Keratinocyte (primary cell): ENCODE data around the gene ITGB8. TPM values are rescaled to one million over a fixed set of nuclear protein-coding genes. Genes with fewer than 3 reads are reported as not detected.

ENCODE experiments used
- DNase-seq: peaks from one replicate; pipeline ENCODE4 v3.0.0-alpha.2; 2011; ENCODE audit warnings: low read depth, missing footprints, low spot score
- FAIRE-seq: peaks from 2 replicates; lab custom pipeline; 2011; peaks lifted over from hg19 to GRCh38; lab: Jason Lieb, UNC
- H2AFZ ChIP-seq: 2 replicates; pipeline ENCODE4 v1.6.0; 2012; ENCODE audit warnings: low read length, control low read depth, inconsistent platforms; ENCODE audit not compliant: control insufficient read depth
- H3K27ac ChIP-seq: 2 replicates; pipeline ENCODE4 v1.5.1; 2011; ENCODE audit warnings: low read length; ENCODE audit not compliant: control insufficient read depth, insufficient read depth
- H3K27me3 ChIP-seq: 3 replicates; pipeline ENCODE4 v1.6.0; 2011; ENCODE audit warnings: low read length; ENCODE audit not compliant: control insufficient read depth, insufficient read depth; ENCODE audit errors: extremely low read depth
- H3K36me3 ChIP-seq, 2 experiments: 2 replicates in 1 of 2; 3 replicates in 1 of 2; pipeline ENCODE4 v1.5.1; 2011; ENCODE audit warnings: low read length in 2 of 2, mild to moderate bottlenecking in 1 of 2; ENCODE audit not compliant: control insufficient read depth in 2 of 2, insufficient read depth in 2 of 2; ENCODE audit errors: extremely low read depth in 1 of 2
- H3K4me1 ChIP-seq: 3 replicates; pipeline ENCODE4 v1.5.1; 2011; ENCODE audit warnings: low read length; ENCODE audit not compliant: control insufficient read depth, insufficient read depth; ENCODE audit errors: extremely low read depth
- H3K4me2 ChIP-seq: 3 replicates; pipeline ENCODE4 v1.6.0; 2011; ENCODE audit warnings: low read depth, low read length; ENCODE audit not compliant: control insufficient read depth, insufficient read depth; ENCODE audit errors: extremely low read depth
- H3K4me3 ChIP-seq, 3 experiments: fragments of 200-600 bp in 1 of 3; sonication (generic) in 1 of 3; 2 replicates in 2 of 3; 3 replicates in 1 of 3; pipeline ENCODE4 v1.5.1; 2011 to 2016; ENCODE audit warnings: low read length in 3 of 3, mild to moderate bottlenecking in 3 of 3, control low read depth in 2 of 3, inconsistent platforms in 1 of 3, low read depth in 1 of 3, mixed read lengths in 1 of 3, mixed run types in 1 of 3, moderate library complexity in 1 of 3; ENCODE audit not compliant: control insufficient read depth in 2 of 3, insufficient read depth in 2 of 3; ENCODE audit errors: extremely low read depth in 1 of 3
- H3K79me2 ChIP-seq: 2 replicates; pipeline ENCODE4 v1.6.0; 2012; ENCODE audit warnings: low read length; ENCODE audit not compliant: control insufficient read depth, insufficient read depth
- H3K9ac ChIP-seq: 3 replicates; pipeline ENCODE4 v1.6.0; 2011; ENCODE audit warnings: low read length; ENCODE audit not compliant: control insufficient read depth, insufficient read depth; ENCODE audit errors: extremely low read depth
- H3K9me1 ChIP-seq: 3 replicates; pipeline ENCODE4 v1.6.0; 2011; ENCODE audit warnings: low read length; ENCODE audit not compliant: control insufficient read depth, insufficient read depth; ENCODE audit errors: extremely low read depth
- H3K9me3 ChIP-seq: 2 replicates; pipeline ENCODE4 v1.5.1; 2012; ENCODE audit warnings: low read depth, low read length; ENCODE audit not compliant: control insufficient read depth
- H4K20me1 ChIP-seq: 3 replicates; pipeline ENCODE4 v1.6.0; 2011; ENCODE audit warnings: low read length; ENCODE audit not compliant: control insufficient read depth, insufficient read depth; ENCODE audit errors: extremely low read depth
- CTCF ChIP-seq, 3 experiments: IDR thresholded peaks in 1 of 3; conservative IDR thresholded peaks in 1 of 3; optimal IDR thresholded peaks in 1 of 3; 2 replicates in 2 of 3; 3 replicates in 1 of 3; pipeline versions ENCODE3 to v1.5.1; 2011; ENCODE audit warnings: low read length in 3 of 3, mild to moderate bottlenecking in 3 of 3, moderate library complexity in 2 of 3, control low read depth in 1 of 3, inconsistent platforms in 1 of 3; ENCODE audit not compliant: insufficient read depth in 2 of 3; ENCODE audit errors: extremely low read depth in 1 of 3
- EZH2 ChIP-seq: IDR thresholded peaks from one replicate; pipeline ENCODE4 v1.6.1; 2012; ENCODE audit warnings: inconsistent platforms, mild to moderate bottlenecking, low read length, moderate library complexity
- dilution Hi-C: fragments of 300-500 bp; cut with MboI; formaldehyde crosslinking; loops from one replicate; pipeline ENCODE4 v1.7.0; 2020; ENCODE audit warnings: low sequenced_read_pairs; ENCODE audit not compliant: extremely low pct_ligation_motif_present
- polyA plus RNA-seq, 5 experiments: library from polyadenylated mRNA; depleted of rRNA in 3 of 5; stranded (reverse) in 3 of 5; stranded (forward) in 1 of 5; unstranded in 1 of 5; fragments of >200 nt; gene quantifications; 1 replicate in 1 of 5; 2 replicates in 3 of 5; 3 replicates in 1 of 5; pipeline versions ENCODE4 v1.2.1 to v1.2.3, GENCODE V29; 2011 to 2012; ENCODE audit warnings: missing spikeins in 2 of 5, low read depth in 1 of 5, low replicate concordance in 1 of 5

The ITGB8 gene
- polyA plus RNA-seq, 1 donor (not counting 4 experiments of a cell fraction or from before 2014, with no cell fraction given), result 10.9 TPM

GRCh38 chr7:20417675-20418382, 87.1 kb downstream of the ITGB8 start:
- H3K27ac ChIP-seq, result no peak overlapping the region
- no peaks in the 10 kb centered on the region for H4K20me1 ChIP-seq
- no peaks in the 10 kb centered on the region for H3K27me3 ChIP-seq
- dilution Hi-C loops, result no loop called here
- H3K9me3 ChIP-seq, result no peaks in the 10 kb centered on the region
- no peak overlapping the region for H2AFZ ChIP-seq
- no peaks in the 10 kb centered on the region for H3K4me1 ChIP-seq
- H3K9me1 ChIP-seq, result no peaks in the 10 kb centered on the region
- FAIRE-seq (no peak), DNase-seq (no peak)
- H3K4me2 ChIP-seq, result no peak overlapping the region
- no peak overlapping the region for H3K9ac ChIP-seq
- TF ChIP-seq CTCF (optimal IDR thresholded peaks at IDR 0.05 in 1 of 3, IDR thresholded peaks at IDR 0.05 in 1 of 3, conservative IDR thresholded peaks at IDR 0.05 in 1 of 3; ENCODE audit: extremely low read depth in 1 of 3, insufficient read depth in 2 of 3, low read length in 3 of 3), result no peak
- TF ChIP-seq EZH2, result no peak
- no peak overlapping the region for H3K4me3 ChIP-seq
- no peaks in the 10 kb centered on the region for H3K79me2 ChIP-seq
- no peaks in the 10 kb centered on the region for H3K36me3 ChIP-seq

- H3K9me3 ChIP-seq, result no peaks in the 10 kb centered on the region
- no peak overlapping the region for H3K4me3 ChIP-seq
- H3K27ac ChIP-seq, result no peak overlapping the region
- DNase-seq, result no peak
- H3K36me3 ChIP-seq, result no peaks in the 10 kb centered on the region
- no peak overlapping the region for H3K9ac ChIP-seq
- H3K9me1 ChIP-seq, result no peaks in the 10 kb centered on the region
- no peak for TF ChIP-seq EZH2
- no peaks in the 10 kb centered on the region for H3K4me1 ChIP-seq
- dilution Hi-C loops, result no loop called here
- H4K20me1 ChIP-seq, result no peaks in the 10 kb centered on the region
- no peak overlapping the region for H3K4me2 ChIP-seq
- no peaks in the 10 kb centered on the region for H3K27me3 ChIP-seq
- H3K79me2 ChIP-seq, result no peaks in the 10 kb centered on the region
- H2AFZ ChIP-seq, result no peak overlapping the region
- no peak for FAIRE-seq
Measured at GRCh38 chr7:20424500-20424899, 93.8 kb downstream of the ITGB8 start.

GRCh38 chr7:20430664-20431063, 100.0 kb downstream of the ITGB8 start:
- H3K27ac ChIP-seq, result no peak overlapping the region
- no peak overlapping the region for H3K9ac ChIP-seq
- H3K9me1 ChIP-seq, result no peaks in the 10 kb centered on the region
- H2AFZ ChIP-seq, result no peak overlapping the region
- FAIRE-seq (no peak), DNase-seq (no peak)
- H3K4me3 ChIP-seq, result no peak overlapping the region
- no peaks in the 10 kb centered on the region for H4K20me1 ChIP-seq
- no peaks in the 10 kb centered on the region for H3K9me3 ChIP-seq
- no peaks in the 10 kb centered on the region for H3K36me3 ChIP-seq
- TF ChIP-seq EZH2 (no peak), CTCF (optimal IDR thresholded peaks at IDR 0.05 in 1 of 3, IDR thresholded peaks at IDR 0.05 in 1 of 3, conservative IDR thresholded peaks at IDR 0.05 in 1 of 3; ENCODE audit: extremely low read depth in 1 of 3, insufficient read depth in 2 of 3, low read length in 3 of 3) (no peak)
- H3K4me1 ChIP-seq, result no peaks in the 10 kb centered on the region
- no peak overlapping the region for H3K4me2 ChIP-seq
- dilution Hi-C loops, result no loop called here
- no peaks in the 10 kb centered on the region for H3K27me3 ChIP-seq
- no peaks in the 10 kb centered on the region for H3K79me2 ChIP-seq
